GM12865 (cell line): ENCODE data around the gene WARS2.

ENCODE experiments used
- DNase-seq: peaks from one replicate; pipeline ENCODE4 v3.0.0; 2010; ENCODE audit warnings: low read depth
- H3K4me3 ChIP-seq: 2 replicates; pipeline ENCODE4 v1.5.1; 2011; ENCODE audit warnings: mild to moderate bottlenecking, low read depth, low read length, control low read depth
- CTCF ChIP-seq: IDR thresholded peaks from 2 replicates; pipeline ENCODE4 v1.5.1; 2011; ENCODE audit warnings: low read length, control low read depth, low read depth, inconsistent platforms; ENCODE audit not compliant: insufficient read depth; ENCODE audit errors: missing control alignments

WARS2 gene

GRCh38 chr1:118986555-118987467 is 153.6 kb downstream of the WARS2 start:
- H3K4me3 ChIP-seq = no peak overlapping the region
- no peak for DNase-seq
- no peak for TF ChIP-seq CTCF

- no peak overlapping the region for H3K4me3 ChIP-seq
- no peak for DNase-seq
- TF ChIP-seq CTCF = no peak
Measured at GRCh38 chr1:118985640-118986554, 154.6 kb downstream of the WARS2 start.

GRCh38 chr1:118984722-118985639 is 155.5 kb downstream of the WARS2 start:
- no peak for DNase-seq
- no peak for TF ChIP-seq CTCF
- no peak overlapping the region for H3K4me3 ChIP-seq

GRCh38 chr1:118984086-118984721 is 156.2 kb downstream of the WARS2 start:
- no peak for DNase-seq
- no peak for TF ChIP-seq CTCF
- H3K4me3 ChIP-seq = no peak overlapping the region

GRCh38 chr1:118983558-118984041 is 156.9 kb downstream of the WARS2 start:
- no peak for DNase-seq
- no peak overlapping the region for H3K4me3 ChIP-seq
- TF ChIP-seq CTCF = no peak
